NT2/D1 (cell line): ENCODE data around the gene UPK3A.

ENCODE experiments used
- SUZ12 ChIP-seq: IDR thresholded peaks from 2 replicates; pipeline ENCODE4 v1.6.1; 2011; ENCODE audit not compliant: insufficient read length, insufficient read depth; ENCODE audit errors: extremely low read depth
- ZNF274 ChIP-seq: IDR thresholded peaks from 2 replicates; pipeline ENCODE4 v1.6.1; 2011; ENCODE audit warnings: mild to moderate bottlenecking, low read depth, low read length

GRCh38 chr22:45323695-45324094 is 38.9 kb downstream of the UPK3A start:
- no peak for TF ChIP-seq SUZ12
- TF ChIP-seq ZNF274, result no peak
